HFFc6 (cell line): ENCODE measurements around the gene IGSF9. TPM values are rescaled to one million over a fixed set of nuclear protein-coding genes. Genes with fewer than 3 reads are reported as not detected.

ENCODE experiments used
- DNase-seq: peaks from one replicate; pipeline ENCODE4 v3.0.0-alpha.2; 2018
- H3K27ac Mint-ChIP-seq: 2 replicates; pipeline ENCODE4 v1.8.0; 2020; ENCODE audit warnings: mild to moderate bottlenecking, mixed read lengths
- H3K27me3 Mint-ChIP-seq: 2 replicates; pipeline ENCODE4 v1.8.0; 2021; ENCODE audit warnings: mild to moderate bottlenecking, moderate library complexity, mixed read lengths; ENCODE audit not compliant: insufficient read depth
- H3K36me3 Mint-ChIP-seq: 2 replicates; pipeline ENCODE4 v1.8.0; 2021; ENCODE audit warnings: low read depth, mixed read lengths
- H3K4me1 Mint-ChIP-seq: 2 replicates; pipeline ENCODE4 v1.8.0; 2020; ENCODE audit warnings: low read depth, mixed read lengths
- H3K4me3 Mint-ChIP-seq: 2 replicates; pipeline ENCODE4 v1.8.0; 2020; ENCODE audit warnings: mild to moderate bottlenecking, moderate library complexity, mixed read lengths
- H3K9me3 Mint-ChIP-seq: 2 replicates; pipeline ENCODE4 v1.8.0; 2020; ENCODE audit warnings: mild to moderate bottlenecking, mixed read lengths
- CTCF ChIP-seq: fragments of 200-600 bp; sonication (generic); IDR thresholded peaks from 2 replicates; pipeline ENCODE4 v1.5.0; 2021; ENCODE audit warnings: antibody characterized with exemption, mild to moderate bottlenecking
- total RNA-seq, 6 experiments: library from RNA; stranded (reverse); fragmentation: NEBNext Ultra II Directional; extraction: Animal tissue kit (Norgen Biotek cat#: 25700); gene quantifications; 2 replicates in 1 of 6; 3 replicates in 5 of 6; pipeline ENCODE4 v1.2.3, GENCODE V29; 2021

The IGSF9 gene
- total RNA-seq, 6 experiments from 2014 or later = not detected

GRCh38 chr1:159991513-159991912 lies 46.1 kb upstream of the IGSF9 start:
- Mint-ChIP-seq H3K27ac (no peak overlapping the region), H3K27me3 (peaks cover 4% of the 10 kb centered on the region; the same call in 1 of the 2 replicates), H3K36me3 (no peaks in the 10 kb centered on the region), H3K9me3 (no peaks in the 10 kb centered on the region), H3K4me3 (no peak overlapping the region), H3K4me1 (peaks cover 44% of the 10 kb centered on the region)
- DNase-seq = no peak
- TF ChIP-seq CTCF = no peak

GRCh38 chr1:159990005-159990404 lies 44.6 kb upstream of the IGSF9 start:
- H3K27ac Mint-ChIP-seq = no peak overlapping the region
- TF ChIP-seq CTCF = no peak
- no peak overlapping the region for H3K4me3 Mint-ChIP-seq
- peaks cover 9% of the 10 kb centered on the region; the same call in 1 of the 2 replicates for H3K27me3 Mint-ChIP-seq
- no peak for DNase-seq
- H3K9me3 Mint-ChIP-seq = no peaks in the 10 kb centered on the region
- peaks cover 29% of the 10 kb centered on the region for H3K4me1 Mint-ChIP-seq
- no peaks in the 10 kb centered on the region for H3K36me3 Mint-ChIP-seq

- H3K4me1 Mint-ChIP-seq = peaks cover 25% of the 10 kb centered on the region
- TF ChIP-seq CTCF = no peak
- H3K27me3 Mint-ChIP-seq = peaks cover 13% of the 10 kb centered on the region; the same call in 1 of the 2 replicates
- peak; percentile 9 for DNase-seq
- no peaks in the 10 kb centered on the region for H3K36me3 Mint-ChIP-seq
- H3K4me3 Mint-ChIP-seq = no peak overlapping the region
- no peak overlapping the region for H3K27ac Mint-ChIP-seq
- H3K9me3 Mint-ChIP-seq = no peaks in the 10 kb centered on the region
Measured at GRCh38 chr1:159989581-159989980, 44.2 kb upstream of the IGSF9 start.

- H3K27me3 Mint-ChIP-seq = peaks cover 19% of the 10 kb centered on the region; the same call in 1 of the 2 replicates
- H3K4me3 Mint-ChIP-seq = no peak overlapping the region
- no peaks in the 10 kb centered on the region for H3K36me3 Mint-ChIP-seq
- no peaks in the 10 kb centered on the region for H3K9me3 Mint-ChIP-seq
- no peak overlapping the region for H3K27ac Mint-ChIP-seq
- TF ChIP-seq CTCF = no peak
- no peak for DNase-seq
- peaks cover 20% of the 10 kb centered on the region for H3K4me1 Mint-ChIP-seq
Measured at GRCh38 chr1:159988006-159988405, 42.6 kb upstream of the IGSF9 start.

- H3K27ac Mint-ChIP-seq = no peak overlapping the region
- H3K27me3 Mint-ChIP-seq = peaks cover 19% of the 10 kb centered on the region; the same call in 1 of the 2 replicates
- no peaks in the 10 kb centered on the region for H3K36me3 Mint-ChIP-seq
- peaks cover 17% of the 10 kb centered on the region for H3K4me1 Mint-ChIP-seq
- H3K9me3 Mint-ChIP-seq = no peaks in the 10 kb centered on the region
- H3K4me3 Mint-ChIP-seq = no peak overlapping the region
- TF ChIP-seq CTCF = no peak
- no peak for DNase-seq
Measured at GRCh38 chr1:159987186-159987585, 41.8 kb upstream of the IGSF9 start.

- no peak for DNase-seq
- Mint-ChIP-seq H3K4me3 (no peak overlapping the region), H3K4me1 (peaks cover 15% of the 10 kb centered on the region), H3K9me3 (no peaks in the 10 kb centered on the region), H3K36me3 (no peaks in the 10 kb centered on the region; the same call in 1 of the 2 replicates), H3K27ac (no peak overlapping the region), H3K27me3 (peaks cover 22% of the 10 kb centered on the region)
- no peak for TF ChIP-seq CTCF
Measured at GRCh38 chr1:159986531-159986930, 41.1 kb upstream of the IGSF9 start.
